K562 (cell line): ENCODE results near the gene USP48. TPM values are rescaled to one million over a fixed set of nuclear protein-coding genes. Genes with fewer than 3 reads are reported as not detected.

Source experiments
- ATAC-seq: fragments of 200-7000 bp; cut with Tn5 transposase; 3 replicates; pipeline ENCODE4 v1.9.1; 2020; ENCODE audit warnings: moderate library complexity
- BruUV-seq: library from RNA; stranded (reverse); fragments of 400-500 nt; replicated peaks from 2 replicates; lab custom pipeline; 2021; lab: Mats Ljungman, UMichigan
- CTCF ChIA-PET: fragments of 300-600 bp; formaldehyde crosslinking; extraction: SDS; loops from one replicate; lab custom pipeline; 2021; ENCODE audit warnings: low intra/inter-chr PET ratio; lab: Yijun Ruan, JAX
- POLR2A ChIA-PET: fragments of 300-600, 350-650 bp; sonication (Branson Sonifier 250); formaldehyde crosslinking; extraction: SDS; loops from one replicate; lab custom pipeline; 2021; ENCODE audit warnings: antibody characterized with exemption, inconsistent platforms; lab: Yijun Ruan, JAX
- DNase-seq, 4 experiments: peaks; one replicate each; pipeline versions ENCODE4 v3.0.0 to v3.0.0-alpha.2; 2011 to 2018; ENCODE audit warnings: low spot score in 3 of 4, mixed read lengths in 3 of 4; ENCODE audit errors: extremely low read depth in 1 of 4
- FAIRE-seq: peaks from 2 replicates; lab custom pipeline; 2011; peaks lifted over from hg19 to GRCh38; lab: Jason Lieb, UNC
- H2AFZ ChIP-seq: 2 replicates; pipeline ENCODE4 v1.6.0; 2011; ENCODE audit warnings: low read depth, low read length, control low read depth, inconsistent platforms
- H3K27ac ChIP-seq: fragments of 200-600 bp; 3 replicates; pipeline ENCODE4 v1.8.0; 2011; ENCODE audit warnings: low read depth, mild to moderate bottlenecking, control low read depth, inconsistent platforms, low read length, moderate library complexity, mixed read lengths; ENCODE audit errors: extremely low read depth
- H3K27me3 ChIP-seq, 2 experiments: fragments of 300-600 bp in 1 of 2; 2 replicates in 1 of 2; 3 replicates in 1 of 2; pipeline versions ENCODE4 v1.6.0 to v1.8.0; 2011; ENCODE audit warnings: inconsistent platforms in 2 of 2, low read length in 2 of 2, mild to moderate bottlenecking in 1 of 2, mixed read lengths in 1 of 2, moderate library complexity in 1 of 2; ENCODE audit not compliant: control insufficient read depth in 2 of 2, insufficient read depth in 2 of 2
- H3K36me3 ChIP-seq: fragments of 300-600 bp; 3 replicates; pipeline ENCODE4 v1.8.0; 2011; ENCODE audit warnings: mild to moderate bottlenecking, low read length, inconsistent platforms; ENCODE audit not compliant: control insufficient read depth, insufficient read depth
- H3K4me1 ChIP-seq, 2 experiments: fragments of 200-600 bp in 1 of 2; replicated peaks in 1 of 2; 2 replicates in 1 of 2; 3 replicates in 1 of 2; pipeline versions ENCODE4 v1.5.1 to v1.8.0; 2011; ENCODE audit warnings: inconsistent platforms in 2 of 2, low read length in 2 of 2, mild to moderate bottlenecking in 1 of 2, mixed read lengths in 1 of 2, moderate library complexity in 1 of 2; ENCODE audit not compliant: control insufficient read depth in 2 of 2, insufficient read depth in 2 of 2
- H3K4me2 ChIP-seq: 2 replicates; pipeline ENCODE4 v1.6.1; 2011; ENCODE audit warnings: low read length, control low read depth, inconsistent platforms, mixed read lengths; ENCODE audit not compliant: insufficient read depth
- H3K4me3 ChIP-seq: fragments of 200-600 bp; sonication (generic), shearing (Covaris generic); 2 replicates; pipeline ENCODE4 v1.5.1; 2016; ENCODE audit warnings: control low read depth, inconsistent platforms
- H3K79me2 ChIP-seq: fragments of 200-600 bp; 3 replicates; pipeline ENCODE4 v1.8.0; 2011; ENCODE audit warnings: low read length, inconsistent platforms; ENCODE audit not compliant: control insufficient read depth, insufficient read depth
- H3K9ac ChIP-seq, 2 experiments: 2 replicates each; pipeline versions ENCODE4 v1.6.0 to v1.6.1; 2011; ENCODE audit warnings: low read depth in 2 of 2, low read length in 2 of 2, control low read depth in 1 of 2, inconsistent platforms in 1 of 2, mild to moderate bottlenecking in 1 of 2, mixed read lengths in 1 of 2; ENCODE audit not compliant: insufficient read depth in 1 of 2
- H3K9me1 ChIP-seq: one replicate; pipeline ENCODE4 v1.6.0; 2011; ENCODE audit warnings: inconsistent platforms, mild to moderate bottlenecking, low read length, moderate library complexity; ENCODE audit not compliant: control insufficient read depth, insufficient read depth
- H3K9me3 ChIP-seq: replicated peaks from 2 replicates; pipeline ENCODE4 v1.5.1; 2011; ENCODE audit warnings: low read depth, low read length, inconsistent platforms; ENCODE audit not compliant: control insufficient read depth, insufficient read depth
- H4K20me1 ChIP-seq: replicated peaks from 2 replicates; pipeline ENCODE4 v1.6.1; 2011; ENCODE audit warnings: low read length, inconsistent platforms, mixed read lengths; ENCODE audit not compliant: control insufficient read depth, insufficient read depth
- BRCA1 ChIP-seq, 2 experiments: fragments of 450-650 bp in 1 of 2; sonication (generic) in 1 of 2; formaldehyde crosslinking in 1 of 2; IDR thresholded peaks; 2 replicates each; pipeline versions ENCODE4 v1.5.0 to v1.6.1; 2017 to 2020; ENCODE audit warnings: mild to moderate bottlenecking in 1 of 2, missing genetic modification reagents in 1 of 2
- CEBPB ChIP-seq: fragments of 450-650 bp; IDR thresholded peaks from 2 replicates; pipeline ENCODE4 v1.6.1; 2016; ENCODE audit warnings: missing genetic modification characterization, missing compliant biosample characterization
- CTCFL ChIP-seq: IDR thresholded peaks from 2 replicates; pipeline ENCODE4 v1.6.1; 2011; ENCODE audit warnings: borderline replicate concordance, low read depth, mild to moderate bottlenecking, moderate library complexity, low read length; ENCODE audit not compliant: insufficient read depth, poor library complexity, severe bottlenecking
- FOXJ2 ChIP-seq: fragments of 200-800 bp; sonication (Bioruptor generic); IDR thresholded peaks from 2 replicates; pipeline ENCODE4 v1.6.1; 2016; ENCODE audit warnings: missing genetic modification characterization, missing compliant biosample characterization
- GTF2B ChIP-seq: IDR thresholded peaks from 2 replicates; pipeline ENCODE4 v1.6.1; 2011; ENCODE audit not compliant: insufficient read length; ENCODE audit errors: extremely low read depth
- HDAC2 ChIP-seq: fragments of 450-650 bp; IDR thresholded peaks from 2 replicates; pipeline ENCODE4 v1.6.1; 2016; ENCODE audit warnings: mild to moderate bottlenecking
- MYBL2 ChIP-seq, 2 experiments: fragments of 450-650 bp in 1 of 2; sonication (generic) in 1 of 2; formaldehyde crosslinking in 1 of 2; IDR thresholded peaks; 2 replicates each; pipeline versions ENCODE4 v1.6.1 to v1.8.1; 2017 to 2022; ENCODE audit warnings: borderline replicate concordance in 1 of 2, inconsistent platforms in 1 of 2, low read depth in 1 of 2, mild to moderate bottlenecking in 1 of 2, missing genetic modification reagents in 1 of 2, moderate library complexity in 1 of 2
- NCOA1 ChIP-seq: fragments of 450-650 bp; IDR thresholded peaks from 2 replicates; pipeline ENCODE4 v1.6.1; 2016; ENCODE audit warnings: low read depth
- PTTG1 ChIP-seq: fragments of 450-650 bp; IDR thresholded peaks from 2 replicates; pipeline ENCODE4 v1.6.1; 2016; ENCODE audit warnings: low read depth, mild to moderate bottlenecking, missing genetic modification characterization, missing compliant biosample characterization
- SIN3A ChIP-seq, 2 experiments: fragments of 150-350 bp in 1 of 2; IDR thresholded peaks; 2 replicates each; pipeline ENCODE4 v1.6.1; 2011 to 2016; ENCODE audit warnings: borderline replicate concordance in 2 of 2, low read depth in 2 of 2, low read length in 2 of 2, mild to moderate bottlenecking in 2 of 2, moderate library complexity in 2 of 2; ENCODE audit not compliant: control insufficient read depth in 1 of 2
- SMAD3 ChIP-seq: fragments of 450-650 bp; formaldehyde crosslinking; conservative IDR thresholded peaks from 2 replicates; pipeline ENCODE4 v1.4.0; 2020; ENCODE audit warnings: mild to moderate bottlenecking
- SMARCA5 ChIP-seq: fragments of 450-650 bp; IDR thresholded peaks from 2 replicates; pipeline ENCODE4 v1.6.1; 2016
- TEAD2 ChIP-seq: fragments of 450-650 bp; IDR thresholded peaks from 2 replicates; pipeline ENCODE4 v1.6.1; 2016; ENCODE audit warnings: missing genetic modification characterization, control low read depth, missing compliant biosample characterization
- ZBTB5 ChIP-seq: fragments of 450-650 bp; IDR thresholded peaks from 2 replicates; pipeline ENCODE4 v1.6.1; 2017; ENCODE audit warnings: antibody characterized with exemption
- ZFP91 ChIP-seq: sonication (generic); formaldehyde crosslinking; IDR thresholded peaks from 2 replicates; pipeline ENCODE4 v1.8.0; 2022; ENCODE audit warnings: mild to moderate bottlenecking, missing genetic modification reagents
- WGBS: fragments of 100-300 bp; shearing (Covaris generic); methylation state at CpG from one replicate; pipeline ENCODE4 v1.1.6; 2016; ENCODE audit warnings: low coverage, mixed read lengths; ENCODE audit not compliant: insufficient coverage; ENCODE audit errors: missing lambda C conversion rate; 5-methylcytosine and 5-hydroxymethylcytosine counted together
- in situ Hi-C: fragments of 300-500 bp; cut with MboI; formaldehyde crosslinking; loops from 4 replicates; pipeline ENCODE4 v1.15.0; 2018; ENCODE audit warnings: inconsistent platforms, mixed read lengths
- intact Hi-C: fragments of 100-400 bp; cut with micrococcal nuclease; formaldehyde crosslinking; loops from 2 replicates; pipeline ENCODE4 v1.14.2; 2022
- polyA plus RNA-seq, 8 experiments: library from polyadenylated mRNA; depleted of rRNA in 4 of 8; stranded (reverse) in 5 of 8; unstranded in 3 of 8; fragments of >200 nt; fragmentation: Nextera tagmentation in 2 of 8; fragmentation: Illumina TruSeq in 1 of 8; extraction: Ambion mirVana in 2 of 8; extraction: Trizol in 1 of 8; gene quantifications; 2 replicates each; pipeline versions ENCODE4 v1.2.1 to v1.2.3, GENCODE V29; 2011 to 2014; ENCODE audit warnings: inconsistent platforms in 1 of 8, missing spikeins in 1 of 8
- total RNA-seq, 7 experiments: library from RNA; depleted of rRNA in 6 of 7; stranded (reverse); fragments of >200 nt in 6 of 7; fragmentation: Illumina TruSeq in 2 of 7; extraction: Trizol in 2 of 7; gene quantifications; 2 replicates each; pipeline versions ENCODE4 v1.2.1 to v1.2.3, GENCODE V29; 2011 to 2021; ENCODE audit warnings: low replicate concordance in 1 of 7

Gene USP48
- total and polyA plus RNA-seq, 9 of the 15 experiments (the other 6 are each of a cell fraction or from before 2014, with no cell fraction given): 23.3 to 123 (median 106) TPM

GRCh38 chr1:21820597-21821232, 37.8 kb upstream of the USP48 start:
- POLR2A ChIA-PET: interaction anchor here (0.7 to 1.1 kb wide), 3 partner anchors 12 to 94 kb away, joined by 3 read pairs; no protein-coding TSS in a partner anchor
- in situ Hi-C loops: no loop called here
- BruUV-seq: no TSS peak
- TF ChIP-seq GTF2B (no peak), ZFP91 (CRISPR knock-in tag) (no peak), ZBTB5 (no peak), SMAD3 (CRISPR knock-in tag) (no peak), MYBL2 (IDR thresholded peaks at IDR 0.05; ENCODE audit: low read depth) (no peak), MYBL2 (CRISPR knock-in tag; IDR thresholded peaks at IDR 0.05; ENCODE audit: borderline replicate concordance) (no peak), CTCFL (no peak), SIN3A (IDR thresholded peaks at IDR 0.05; ENCODE audit: borderline replicate concordance in 2 of 2, control insufficient read depth in 1 of 2, low read depth in 2 of 2, low read length in 2 of 2) (no peak), SMARCA5 (peak; percentile 64), TEAD2 (tag) (no peak), HDAC2 (0 out of 2 replicates have a peak, but pooled peaks have one; percentile 63), PTTG1 (tag) (no peak), BRCA1 (IDR thresholded peaks at IDR 0.05) (no peak), BRCA1 (CRISPR knock-in tag; IDR thresholded peaks at IDR 0.05) (no peak), NCOA1 (no peak), FOXJ2 (no peak), CEBPB (tag) (peak; percentile 57)

More at GRCh38 chr1:21820597-21821232, 37.8 kb upstream of the USP48 start:
- Histone ChIP-seq H3K4me3 (no peak overlapping the region), H3K79me2 (no peaks in the 10 kb centered on the region), H3K27me3 (no peaks in the 10 kb centered on the region), H3K4me1 (peaks cover 13 to 44% of the 10 kb centered on the region in 2 experiments), H3K9me3 (no peaks in the 10 kb centered on the region), H3K4me2 (no peak overlapping the region), H3K27ac (no peak overlapping the region), H3K9ac (no peak overlapping the region), H3K9me1 (peaks cover 3% of the 10 kb centered on the region), H3K36me3 (peaks cover 29% of the 10 kb centered on the region; the same call in 1 of the 3 replicates), H2AFZ (no peak overlapping the region), H4K20me1 (no peaks in the 10 kb centered on the region)
- 85% methylated on average over 9 of the region's 9 CpGs for WGBS
- DNase-seq: no peak
- FAIRE-seq: no peak
- CTCF ChIA-PET: no interaction called here
- ATAC-seq: no peak
- intact Hi-C loops: no loop called here
